Esophagus squamous epithelium (tissue), 5 donors: ENCODE results near the gene ATP5PF. TPM values are rescaled to one million over a fixed set of nuclear protein-coding genes. Genes with fewer than 3 reads are reported as not detected.

Experiments
- DNase-seq: peaks from one replicate; lab custom pipeline; 2025; lab: John Stamatoyannopoulos, UW
- H3K27ac ChIP-seq, 4 donors: fragments of 200-600 bp; sonication (generic); one replicate each; pipeline ENCODE4 v1.5.1; 2016 to 2019; ENCODE audit warnings: mild to moderate bottlenecking in 1 of 4
- H3K27me3 ChIP-seq, 4 donors: fragments of 200-600 bp; sonication (generic); 1 replicate in 3 of 4; 2 replicates in 1 of 4; pipeline versions ENCODE4 v1.5.1 to v1.6.0; 2017 to 2021; ENCODE audit warnings: antibody characterized with exemption in 1 of 4
- H3K36me3 ChIP-seq, 3 donors: fragments of 200-600 bp; sonication (generic); one replicate each; pipeline ENCODE4 v1.5.1; 2016 to 2019
- H3K4me1 ChIP-seq, 3 donors: fragments of 200-600 bp; sonication (generic); one replicate each; pipeline ENCODE4 v1.5.1; 2017 to 2019
- H3K4me3 ChIP-seq, 4 donors: fragments of 200-600 bp; sonication (generic); 1 replicate in 3 of 4; 2 replicates in 1 of 4; pipeline ENCODE4 v1.5.1; 2016 to 2019; ENCODE audit warnings: mild to moderate bottlenecking in 2 of 4, moderate library complexity in 1 of 4
- H3K9me3 ChIP-seq, 3 donors: fragments of 200-600 bp; sonication (generic); one replicate each; pipeline ENCODE4 v1.5.1; 2016 to 2019
- POLR2A ChIP-seq, 4 donors: fragments of 450-650 bp; IDR thresholded peaks; one replicate each; pipeline ENCODE4 v1.6.1; 2017; ENCODE audit warnings: antibody characterized with exemption in 4 of 4, mild to moderate bottlenecking in 4 of 4, moderate library complexity in 3 of 4
- WGBS, 2 donors: methylation state at CpG; one replicate each; pipeline ENCODE4 v1.1.5; 2018; 5-methylcytosine and 5-hydroxymethylcytosine counted together
- intact Hi-C: fragments of 100-400 bp; cut with DNase I; formaldehyde crosslinking; loops from one replicate; pipeline ENCODE4 v1.15.0; 2022
- total RNA-seq, 4 donors: library from RNA; depleted of rRNA; stranded (reverse); fragments of >200 nt; gene quantifications; one replicate each; pipeline ENCODE4 v1.1.0, GENCODE V29; 2016
- TF ChIP-seq, protein P1 (sequence below), 6 experiments: fragments of 450-650 bp in 4 of 6; fragments of 200-600 bp in 2 of 6; sonication (generic) in 2 of 6; IDR thresholded peaks; one replicate each; pipeline ENCODE4 v1.5.1; 2016 to 2019; ENCODE audit warnings: antibody characterized with exemption in 6 of 6, mild to moderate bottlenecking in 4 of 6, moderate library complexity in 4 of 6
- donor health status: DM: yes; HTN: yes; CAD: no.

Gene ATP5PF
- total RNA-seq, 4 donors from 2014 or later, result 123 to 192 (median 129) TPM

DNA sequence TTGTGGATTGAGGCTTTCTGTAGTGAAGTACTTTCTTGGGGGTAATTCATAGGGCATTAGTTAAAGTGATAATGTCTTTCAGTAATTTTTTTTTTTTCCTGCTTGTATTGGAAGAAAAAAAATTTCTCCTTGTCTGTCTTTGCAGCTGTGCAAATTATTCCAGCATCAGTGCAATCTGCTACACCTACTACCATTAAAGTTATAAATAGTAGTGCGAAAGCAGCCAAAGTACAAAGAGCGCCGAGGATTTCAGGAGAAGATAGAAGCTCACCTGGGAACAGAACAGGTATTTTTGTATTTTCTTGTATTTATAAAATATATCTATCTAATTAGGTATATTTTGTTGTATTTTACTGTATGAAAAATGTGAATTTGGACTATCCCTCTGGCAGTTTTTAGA lies 29.4 kb upstream of the ATP5PF start:
- intact Hi-C loops, result no loop called here
- no peak for TF ChIP-seq POLR2A (IDR thresholded peaks at IDR 0.05)
- TF ChIP-seq, protein P1, sequence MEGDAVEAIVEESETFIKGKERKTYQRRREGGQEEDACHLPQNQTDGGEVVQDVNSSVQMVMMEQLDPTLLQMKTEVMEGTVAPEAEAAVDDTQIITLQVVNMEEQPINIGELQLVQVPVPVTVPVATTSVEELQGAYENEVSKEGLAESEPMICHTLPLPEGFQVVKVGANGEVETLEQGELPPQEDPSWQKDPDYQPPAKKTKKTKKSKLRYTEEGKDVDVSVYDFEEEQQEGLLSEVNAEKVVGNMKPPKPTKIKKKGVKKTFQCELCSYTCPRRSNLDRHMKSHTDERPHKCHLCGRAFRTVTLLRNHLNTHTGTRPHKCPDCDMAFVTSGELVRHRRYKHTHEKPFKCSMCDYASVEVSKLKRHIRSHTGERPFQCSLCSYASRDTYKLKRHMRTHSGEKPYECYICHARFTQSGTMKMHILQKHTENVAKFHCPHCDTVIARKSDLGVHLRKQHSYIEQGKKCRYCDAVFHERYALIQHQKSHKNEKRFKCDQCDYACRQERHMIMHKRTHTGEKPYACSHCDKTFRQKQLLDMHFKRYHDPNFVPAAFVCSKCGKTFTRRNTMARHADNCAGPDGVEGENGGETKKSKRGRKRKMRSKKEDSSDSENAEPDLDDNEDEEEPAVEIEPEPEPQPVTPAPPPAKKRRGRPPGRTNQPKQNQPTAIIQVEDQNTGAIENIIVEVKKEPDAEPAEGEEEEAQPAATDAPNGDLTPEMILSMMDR (IDR thresholded peaks at IDR 0.05), result no peak
- no peaks in the 10 kb centered on the region for H3K27me3 ChIP-seq
- H3K36me3 ChIP-seq, result peaks cover 0 to 91% (median 14%) of the 10 kb centered on the region in 3 donors
- no peak overlapping the region for H3K4me3 ChIP-seq
- 93 to 100% methylated on average over 3 of the region's 3 CpGs for WGBS, 2 donors
- H3K27ac ChIP-seq, result no peak overlapping the region
- H3K9me3 ChIP-seq, result no peaks in the 10 kb centered on the region
- H3K4me1 ChIP-seq, result no peaks in the 10 kb centered on the region
- no peak for DNase-seq

DNA sequence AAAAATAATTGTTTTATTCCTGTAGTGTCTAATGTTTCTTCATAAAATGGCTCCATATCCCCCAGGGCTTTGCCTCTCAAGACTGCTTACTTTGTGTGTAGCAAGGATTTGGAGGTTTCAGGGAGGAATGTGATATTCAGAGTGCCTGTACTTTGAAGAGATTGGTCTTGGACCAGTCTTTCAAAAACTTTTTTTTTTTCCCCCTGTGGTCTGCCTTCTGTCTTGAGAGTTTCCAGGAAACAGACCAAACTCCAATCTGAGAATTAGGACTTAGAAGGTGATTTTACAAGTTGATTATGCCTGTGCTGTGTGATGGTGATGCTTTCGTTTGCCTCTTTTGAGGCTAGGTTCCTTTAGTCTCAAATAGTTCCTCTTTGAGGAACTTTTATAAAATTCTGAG lies 26.0 kb upstream of the ATP5PF start:
- H3K4me1 ChIP-seq, result no peaks in the 10 kb centered on the region
- no peak for DNase-seq
- no peaks in the 10 kb centered on the region for H3K9me3 ChIP-seq
- no peaks in the 10 kb centered on the region for H3K27me3 ChIP-seq
- intact Hi-C loops, result no loop called here
- 76 to 91% methylated on average over 1 of the region's 1 CpG for WGBS, 2 donors
- peaks cover 0 to 85% (median 14%) of the 10 kb centered on the region in 3 donors for H3K36me3 ChIP-seq
- TF ChIP-seq, protein P1 (IDR thresholded peaks at IDR 0.05), result no peak
- no peak for TF ChIP-seq POLR2A (IDR thresholded peaks at IDR 0.05)
- H3K4me3 ChIP-seq, result no peak overlapping the region
- no peak overlapping the region for H3K27ac ChIP-seq

DNA sequence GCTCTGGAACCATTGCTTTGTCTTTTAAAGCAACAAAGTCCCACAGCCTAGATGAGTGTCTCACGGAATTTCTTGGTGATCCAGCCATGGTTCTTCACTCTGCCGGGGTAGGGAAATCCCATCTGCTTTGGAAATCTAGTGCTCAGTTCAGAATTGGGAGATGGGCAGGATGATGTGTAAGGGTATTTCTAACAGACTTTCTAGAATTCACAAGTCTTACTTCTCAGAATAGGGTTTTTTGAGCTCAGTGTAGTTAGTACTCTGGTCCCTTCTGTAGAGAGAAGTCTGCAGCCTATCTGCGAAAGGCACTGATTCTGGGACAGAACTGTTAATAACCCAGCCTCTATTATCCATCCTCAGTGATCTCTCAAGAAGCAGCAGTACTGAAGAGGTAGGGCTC lies 25.4 kb upstream of the ATP5PF start:
- Histone ChIP-seq H3K36me3 (peaks cover 0 to 85% (median 12%) of the 10 kb centered on the region in 3 donors), H3K27me3 (no peaks in the 10 kb centered on the region), H3K27ac (no peak overlapping the region), H3K9me3 (no peaks in the 10 kb centered on the region), H3K4me3 (no peak overlapping the region), H3K4me1 (no peaks in the 10 kb centered on the region)
- WGBS, 2 donors, result 82 to 89% methylated on average over 3 of the region's 3 CpGs
- intact Hi-C loops, result no loop called here
- DNase-seq, result no peak
- no peak for TF ChIP-seq POLR2A (IDR thresholded peaks at IDR 0.05)
- TF ChIP-seq, protein P1 (IDR thresholded peaks at IDR 0.05), result no peak

DNA sequence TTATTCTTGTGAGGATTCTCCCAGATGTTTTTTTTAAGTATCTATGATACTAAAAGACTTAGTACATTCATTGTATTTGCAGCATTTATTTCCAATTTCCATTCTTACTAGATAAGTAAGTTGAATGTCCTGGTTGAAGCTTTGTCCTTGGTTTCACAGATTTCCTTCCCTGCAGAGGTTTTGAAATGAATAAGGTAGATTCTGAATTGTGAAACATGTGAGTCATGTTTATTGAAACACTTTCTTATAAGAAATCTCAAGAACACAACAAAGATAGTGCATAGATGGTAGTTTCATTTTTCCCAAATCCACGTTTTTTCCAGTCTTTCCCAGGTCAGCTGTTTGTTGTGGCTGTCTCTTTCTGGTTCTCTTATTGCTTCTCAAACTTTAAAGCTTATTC lies 24.9 kb upstream of the ATP5PF start:
- Histone ChIP-seq H3K36me3 (peaks cover 0 to 85% (median 10%) of the 10 kb centered on the region in 3 donors), H3K4me1 (no peaks in the 10 kb centered on the region), H3K4me3 (no peak overlapping the region), H3K27ac (no peak overlapping the region), H3K27me3 (no peaks in the 10 kb centered on the region), H3K9me3 (no peaks in the 10 kb centered on the region)
- no peak for DNase-seq
- WGBS, 2 donors, result 34 to 59% methylated on average over 1 of the region's 1 CpG
- intact Hi-C loops, result no loop called here
- no peak for TF ChIP-seq POLR2A (IDR thresholded peaks at IDR 0.05)
- TF ChIP-seq, protein P1 (IDR thresholded peaks at IDR 0.05), result no peak

DNA sequence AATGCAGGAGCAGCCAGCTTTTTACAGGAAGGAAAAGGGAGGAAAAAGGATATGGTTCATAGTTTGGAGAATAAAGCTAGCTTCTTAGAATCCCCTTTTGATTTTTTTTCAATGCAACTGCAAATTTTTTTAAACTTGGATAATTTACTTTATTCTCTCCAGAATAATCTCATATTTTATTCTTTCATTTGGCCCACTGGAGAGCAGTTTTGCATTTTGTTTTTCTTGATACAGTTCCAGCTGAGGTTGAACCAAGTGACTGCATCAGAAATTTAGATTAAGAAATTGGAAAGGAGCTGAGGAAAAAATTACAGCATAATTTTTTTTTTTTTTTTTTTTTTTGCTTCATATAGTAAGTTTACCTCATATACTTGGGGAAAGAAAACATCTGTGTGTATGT lies 22.8 kb upstream of the ATP5PF start:
- Histone ChIP-seq H3K4me1 (no peaks in the 10 kb centered on the region), H3K9me3 (no peaks in the 10 kb centered on the region), H3K27ac (no peak overlapping the region), H3K4me3 (no peak overlapping the region), H3K36me3 (peaks cover 0 to 85% (median 13%) of the 10 kb centered on the region in 3 donors), H3K27me3 (no peaks in the 10 kb centered on the region)
- intact Hi-C loops, result no loop called here
- DNase-seq, result no peak
- TF ChIP-seq, protein P1 (IDR thresholded peaks at IDR 0.05), result no peak
- TF ChIP-seq POLR2A (IDR thresholded peaks at IDR 0.05), result no peak
